ENCODE measurements around the gene TLE4.

The TLE4 gene

GRCh38 chr9:79572608-79573411 is 1.0 kb downstream of the TLE4 start:
- no peak for DNase-seq

- DNase-seq, result no peak
Observed at GRCh38 chr9:79573412-79573923, 1.7 kb downstream of the TLE4 start.

GRCh38 chr9:79574136-79574535 is 2.4 kb downstream of the TLE4 start:
- DNase-seq, result no peak

- no peak for DNase-seq
Observed at GRCh38 chr9:79574781-79575180, 3.0 kb downstream of the TLE4 start.

GRCh38 chr9:79575547-79575946 is 3.8 kb downstream of the TLE4 start:
- DNase-seq, result no peak

GRCh38 chr9:79577969-79578723 is 6.4 kb downstream of the TLE4 start:
- no peak for DNase-seq

- no peak for DNase-seq
Observed at GRCh38 chr9:79578891-79579290, 7.1 kb downstream of the TLE4 start.

GRCh38 chr9:79579624-79580023 is 7.9 kb downstream of the TLE4 start:
- no peak for DNase-seq

- DNase-seq, result no peak
Observed at GRCh38 chr9:79580055-79580454, 8.3 kb downstream of the TLE4 start.

- no peak for DNase-seq
Observed at GRCh38 chr9:79581388-79581787, 9.6 kb downstream of the TLE4 start.

GRCh38 chr9:79581794-79582193 is 10.0 kb downstream of the TLE4 start:
- DNase-seq, result no peak

GRCh38 chr9:79583952-79584654 is 12.3 kb downstream of the TLE4 start:
- no peak for DNase-seq

- DNase-seq, result no peak
Observed at GRCh38 chr9:79584655-79584982, 12.9 kb downstream of the TLE4 start.

- no peak for DNase-seq
Observed at GRCh38 chr9:79588488-79589223, 16.9 kb downstream of the TLE4 start.

- DNase-seq, result no peak
Observed at GRCh38 chr9:79591458-79591857, 19.7 kb downstream of the TLE4 start.

GRCh38 chr9:79592726-79593493 is 21.1 kb downstream of the TLE4 start:
- DNase-seq, result no peak

GRCh38 chr9:79598562-79599345 is 27.0 kb downstream of the TLE4 start:
- no peak for DNase-seq

GRCh38 chr9:79600466-79600865 is 28.7 kb downstream of the TLE4 start:
- peak in 1 of 2 experiments; percentile 16 for DNase-seq

GRCh38 chr9:79603222-79603920 is 31.6 kb downstream of the TLE4 start:
- DNase-seq, result no peak

- no peak for DNase-seq
Observed at GRCh38 chr9:79604149-79604548, 32.4 kb downstream of the TLE4 start.

Data from cerebellar nuclear complex (tissue), 1 donor.